Uterus (tissue), 4 donors: ENCODE data around the gene PTGES3L. TPM values are rescaled to one million over a fixed set of nuclear protein-coding genes. Genes with fewer than 3 reads are reported as not detected.

Experiments
- DNase-seq, 2 donors: peaks; one replicate each; pipeline ENCODE4 v3.0.0-alpha.2; 2019 to 2020
- H3K27ac ChIP-seq, 2 donors: fragments of 200-600 bp; sonication (generic); 1 replicate in 1 of 2; 2 replicates in 1 of 2; pipeline ENCODE4 v1.5.1; 2016 to 2018
- H3K27me3 ChIP-seq, 2 donors: fragments of 200-600 bp; sonication (generic); one replicate each; pipeline ENCODE4 v1.5.1; 2018 to 2019; ENCODE audit warnings: control low read depth in 1 of 2
- H3K36me3 ChIP-seq, 2 donors: fragments of 200-600 bp; sonication (generic); one replicate each; pipeline ENCODE4 v1.5.1; 2019; ENCODE audit warnings: control low read depth in 1 of 2
- H3K4me1 ChIP-seq, 2 donors: fragments of 200-600 bp; sonication (generic); one replicate each; pipeline ENCODE4 v1.5.1; 2018 to 2019; ENCODE audit warnings: control low read depth in 1 of 2
- H3K4me3 ChIP-seq, 2 donors: fragments of 200-600 bp; sonication (generic); 1 replicate in 1 of 2; 2 replicates in 1 of 2; pipeline ENCODE4 v1.5.1; 2018 to 2019; ENCODE audit warnings: mild to moderate bottlenecking in 1 of 2
- H3K9me3 ChIP-seq, 2 donors: fragments of 200-600 bp; sonication (generic); one replicate each; pipeline ENCODE4 v1.5.1; 2019; ENCODE audit warnings: control low read depth in 1 of 2
- CTCF ChIP-seq, 4 experiments: fragments of 200-600 bp in 2 of 4; fragments of 450-650 bp in 2 of 4; sonication (generic) in 2 of 4; IDR thresholded peaks; one replicate each; pipeline ENCODE4 v1.5.1; 2016 to 2019; ENCODE audit warnings: antibody characterized with exemption in 4 of 4, mild to moderate bottlenecking in 2 of 4, moderate library complexity in 1 of 4
- POLR2A ChIP-seq, 2 donors: fragments of 450-650 bp; IDR thresholded peaks; one replicate each; pipeline ENCODE4 v1.6.1; 2016; ENCODE audit warnings: antibody characterized with exemption in 2 of 2, mild to moderate bottlenecking in 1 of 2, moderate library complexity in 1 of 2
- intact Hi-C: fragments of 100-400 bp; cut with DNase I; formaldehyde crosslinking; loops from one replicate; pipeline ENCODE4 v1.15.1; 2023; ENCODE audit warnings: low total_unique reads
- total RNA-seq, 4 donors: library from RNA; depleted of rRNA in 3 of 4; stranded (reverse); fragments of >200 nt in 3 of 4; gene quantifications; one replicate each; pipeline versions ENCODE4 v1.1.0 to v1.2.4, GENCODE V29; 2014 to 2023
- donor health status: DM: yes; HTN: yes; CAD: no.

The PTGES3L gene
- total RNA-seq, 4 donors from 2014 or later = 0.51 to 3.7 (median 1.2) TPM; not detected in 1

- peak in 1 of 2 donors; percentile 61 for TF ChIP-seq POLR2A (IDR thresholded peaks at IDR 0.05)
- TF ChIP-seq CTCF (IDR thresholded peaks at IDR 0.05) = no peak
- intact Hi-C loops = no loop called here
- H3K9me3 ChIP-seq = no peaks in the 10 kb centered on the region
- peaks cover 0 to 11% of the 10 kb centered on the region in 2 donors for H3K4me1 ChIP-seq
- H3K4me3 ChIP-seq = peak overlapping the region; percentile 79 to 96
- peak; percentile 81 to 82 for DNase-seq
- no peaks in the 10 kb centered on the region for H3K36me3 ChIP-seq
- H3K27me3 ChIP-seq = no peaks in the 10 kb centered on the region
- peak overlapping the region; percentile 89 to 91 for H3K27ac ChIP-seq
Measured at GRCh38 chr17:43020789-43021740, 41.2 kb upstream of the PTGES3L start.

GRCh38 chr17:43020030-43020621, 40.2 kb upstream of the PTGES3L start:
- H3K36me3 ChIP-seq = no peaks in the 10 kb centered on the region
- no peak overlapping the region for H3K4me3 ChIP-seq
- TF ChIP-seq POLR2A (IDR thresholded peaks at IDR 0.05) = no peak
- no peak for TF ChIP-seq CTCF (IDR thresholded peaks at IDR 0.05)
- H3K9me3 ChIP-seq = no peaks in the 10 kb centered on the region
- intact Hi-C loops = no loop called here
- DNase-seq = no peak
- H3K27ac ChIP-seq = peak overlapping the region; percentile 89 to 91
- H3K4me1 ChIP-seq = peaks cover 0 to 11% of the 10 kb centered on the region in 2 donors
- H3K27me3 ChIP-seq = no peaks in the 10 kb centered on the region

GRCh38 chr17:43019418-43019817, 39.5 kb upstream of the PTGES3L start:
- intact Hi-C loops = no loop called here
- Histone ChIP-seq H3K9me3 (no peaks in the 10 kb centered on the region), H3K4me1 (peaks cover 0 to 11% of the 10 kb centered on the region in 2 donors), H3K27ac (peak overlapping the region; percentile 89 to 91), H3K4me3 (no peak overlapping the region), H3K27me3 (no peaks in the 10 kb centered on the region), H3K36me3 (no peaks in the 10 kb centered on the region)
- DNase-seq = no peak
- TF ChIP-seq CTCF (IDR thresholded peaks at IDR 0.05) (no peak), POLR2A (IDR thresholded peaks at IDR 0.05) (no peak)

- Histone ChIP-seq H3K36me3 (no peaks in the 10 kb centered on the region), H3K4me3 (no peak overlapping the region), H3K27me3 (no peaks in the 10 kb centered on the region), H3K9me3 (no peaks in the 10 kb centered on the region), H3K4me1 (peaks cover 0 to 11% of the 10 kb centered on the region in 2 donors), H3K27ac (peak overlapping the region; percentile 30 to 89)
- TF ChIP-seq CTCF (IDR thresholded peaks at IDR 0.05) (no peak), POLR2A (IDR thresholded peaks at IDR 0.05) (no peak)
- intact Hi-C loops = no loop called here
- DNase-seq = no peak
Measured at GRCh38 chr17:43018932-43019331, 39.1 kb upstream of the PTGES3L start.
